GM19023 (cell line): ENCODE measurements around the gene MAPK4.
"Not testable (repeated sequence)": the region's sequence is repeated elsewhere in the genome, so short reads cannot be mapped to it uniquely, and the experiment has no call there.

Experiments
- ATAC-seq: cut with Tn5 transposase; IDR thresholded peaks from one replicate; pipeline ENCODE4 v1.9.1; 2021; ENCODE audit warnings: mild to moderate bottlenecking, moderate library complexity; ENCODE audit not compliant: unreplicated experiment

The MAPK4 gene

DNA sequence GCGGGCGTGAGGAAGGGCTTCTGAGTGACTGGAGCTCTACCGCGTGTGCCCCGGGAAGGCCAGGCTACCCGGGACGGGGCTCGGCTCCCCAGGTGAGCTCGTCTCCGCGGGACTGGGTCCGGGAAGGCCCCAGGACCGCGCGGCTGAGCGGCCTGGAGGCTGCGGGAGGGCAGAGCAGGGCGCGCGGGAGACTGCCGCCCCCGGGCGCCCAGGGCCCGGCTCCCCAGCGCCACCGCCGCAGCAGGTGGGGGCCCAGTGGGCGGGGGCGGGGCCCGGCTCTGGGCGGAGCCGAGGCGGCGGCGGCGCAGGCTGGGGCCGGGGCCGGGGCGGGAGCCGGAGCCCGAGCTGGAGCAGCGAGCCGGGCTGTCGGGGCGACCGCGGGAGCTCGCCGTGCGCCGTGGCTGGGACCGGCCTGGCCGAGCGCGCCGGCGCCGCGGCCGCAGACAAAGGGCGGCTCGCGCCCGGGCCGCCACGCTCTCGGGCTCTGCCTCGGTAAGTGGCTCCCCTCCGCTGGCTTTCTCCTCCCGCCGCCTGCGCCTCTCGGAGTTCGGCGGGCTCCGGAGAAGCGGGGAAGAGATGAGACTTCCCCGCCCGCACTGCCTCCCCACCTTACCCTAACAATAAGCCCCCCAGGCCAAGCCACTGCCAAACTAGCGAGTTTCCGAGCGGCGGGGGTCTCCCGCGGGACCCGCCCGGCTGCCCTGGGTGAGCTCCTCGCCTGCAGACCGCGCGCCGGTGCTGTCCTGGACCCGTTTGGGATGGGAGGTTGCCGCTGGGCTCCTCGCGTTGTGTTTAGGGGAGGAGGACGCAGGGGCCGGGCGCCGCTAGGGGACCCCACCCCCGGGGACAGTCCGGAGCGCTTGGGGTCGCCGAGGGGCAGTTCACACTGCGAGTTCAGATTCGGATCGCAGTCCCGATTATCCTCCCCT lies at the start of gene MAPK4:
Gene MAPK4 (plus strand): TSS at position 336 of the 929 bp plus-strand sequence. CDS start 103,872 bp downstream, outside the sequence.
- ATAC-seq, result peak; percentile 72

DNA sequence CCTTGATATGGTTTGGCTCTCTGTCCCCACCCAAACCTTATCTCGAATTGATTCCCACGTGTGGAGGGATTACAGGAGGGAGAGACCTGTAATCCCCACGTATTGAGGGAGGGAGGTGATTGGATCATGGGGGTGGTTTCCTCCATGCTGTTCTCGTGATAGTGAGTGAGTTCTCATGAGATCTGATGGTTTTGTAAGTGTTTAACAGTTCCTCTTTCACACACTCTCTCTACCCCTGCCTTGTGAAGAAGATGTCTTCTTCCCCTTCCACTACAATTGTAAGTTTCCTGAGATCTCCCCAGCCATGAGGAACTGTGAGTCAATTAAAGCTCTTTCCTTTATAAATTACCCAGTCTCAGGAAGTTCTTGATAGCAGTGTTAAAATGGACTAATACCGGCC lies 42.6 kb upstream of the MAPK4 start:
- ATAC-seq, result not testable (repeated sequence)

DNA sequence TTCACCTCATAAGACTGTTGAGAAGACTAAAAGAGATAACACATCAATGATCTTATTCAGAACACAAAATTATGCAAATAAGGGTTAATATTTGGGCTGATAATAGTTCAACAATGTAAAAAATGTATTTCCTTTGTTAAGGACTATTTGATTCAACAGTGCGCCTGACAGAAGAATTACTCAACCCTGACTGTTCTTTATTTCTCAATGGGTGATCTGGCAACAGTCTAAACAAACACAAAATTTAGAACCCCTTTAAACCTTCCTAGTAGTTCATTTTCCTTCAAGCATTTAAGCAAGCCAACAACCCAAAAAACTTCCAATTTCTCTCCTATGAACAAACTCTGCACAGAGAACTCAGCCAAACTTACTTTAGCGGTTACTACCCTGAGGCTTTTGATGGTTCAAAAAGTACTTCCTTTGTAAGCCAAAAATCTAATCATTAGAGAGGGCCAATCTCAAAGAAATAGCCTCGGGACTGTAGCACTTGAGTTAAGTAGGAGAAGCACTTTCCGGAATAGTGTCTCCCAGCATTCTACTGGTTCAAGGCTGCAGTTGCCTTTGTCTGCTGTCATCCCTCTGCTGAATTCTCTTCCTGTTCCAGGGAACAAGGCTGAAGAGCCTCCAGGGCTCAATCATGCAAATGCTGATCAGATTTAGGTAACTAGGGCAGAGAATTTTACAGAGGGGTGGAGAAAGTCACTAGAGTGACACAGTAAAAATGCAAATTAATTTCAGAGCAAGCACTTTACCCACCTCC lies 40.9 kb upstream of the MAPK4 start:
- ATAC-seq, result no peak

DNA sequence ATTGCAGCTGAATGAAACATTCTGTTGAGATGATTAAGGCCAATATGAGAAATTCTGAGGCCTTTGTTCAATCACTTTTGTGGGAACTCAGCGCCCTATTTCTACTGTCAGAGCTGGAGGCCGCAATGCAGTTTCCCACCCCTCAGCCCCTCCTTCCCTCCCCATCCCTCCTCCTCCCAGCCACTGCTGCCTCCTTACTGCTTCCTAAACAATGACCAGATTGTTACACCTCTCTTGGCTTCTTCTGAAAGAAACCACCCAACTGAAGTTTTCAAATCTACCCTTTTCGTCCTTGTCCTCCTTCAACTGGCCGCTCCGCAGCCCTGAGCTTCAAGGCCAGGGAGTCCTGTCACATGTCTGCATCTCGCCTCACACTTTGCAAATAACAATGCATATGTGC lies 36.7 kb upstream of the MAPK4 start:
- no peak for ATAC-seq

DNA sequence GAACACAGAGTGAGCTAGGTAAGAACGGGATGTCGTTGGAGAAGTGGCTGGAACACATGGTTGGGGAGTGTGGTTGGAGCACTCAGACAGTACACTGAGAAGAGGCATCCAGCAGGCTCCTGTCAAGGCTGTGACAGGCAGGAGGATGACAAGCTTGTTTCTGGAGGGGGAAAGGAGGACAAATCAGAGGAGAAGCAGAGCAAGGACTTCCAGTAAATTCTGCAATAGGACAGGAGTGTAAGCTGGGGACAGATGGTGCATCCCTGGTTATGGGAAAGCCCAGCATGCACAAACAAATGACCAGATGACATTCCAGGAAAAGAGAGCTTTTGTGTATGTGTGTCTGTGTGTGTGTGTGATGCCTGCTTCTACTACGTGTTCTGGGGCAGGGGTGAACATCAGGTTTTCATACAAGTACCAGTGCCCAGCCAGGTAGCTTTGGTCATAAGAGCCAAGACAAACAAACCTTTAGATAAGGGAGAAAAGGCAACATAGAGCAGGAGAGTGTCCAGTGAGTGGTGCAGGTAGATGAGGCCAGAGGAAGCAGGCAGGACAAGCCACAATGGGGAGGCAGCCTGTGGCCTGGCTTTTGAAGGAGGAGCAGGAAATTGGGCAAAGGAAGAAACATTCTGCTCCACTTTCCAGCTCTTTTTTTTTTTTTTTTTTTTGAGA lies 32.1 kb upstream of the MAPK4 start:
- no peak for ATAC-seq

DNA sequence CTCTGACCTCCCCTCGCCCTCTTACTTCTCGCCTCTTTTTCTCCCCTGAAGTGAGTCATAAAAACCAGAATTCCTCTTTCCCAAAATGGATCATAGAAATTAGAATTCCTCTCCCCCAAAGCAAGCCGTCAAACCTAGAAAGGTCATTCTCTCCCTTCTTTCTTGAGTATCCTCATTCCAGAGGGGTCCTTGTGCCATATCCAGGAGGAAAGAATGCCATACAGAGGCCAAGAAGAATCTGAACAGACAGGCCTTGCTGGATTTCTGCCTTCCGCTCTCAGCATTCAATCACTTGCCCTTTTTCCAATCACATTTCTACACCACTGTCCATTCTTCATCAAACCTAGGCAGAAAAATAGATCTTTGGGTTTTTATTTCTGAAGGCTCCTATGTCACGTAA lies 31.1 kb upstream of the MAPK4 start:
- no peak for ATAC-seq

DNA sequence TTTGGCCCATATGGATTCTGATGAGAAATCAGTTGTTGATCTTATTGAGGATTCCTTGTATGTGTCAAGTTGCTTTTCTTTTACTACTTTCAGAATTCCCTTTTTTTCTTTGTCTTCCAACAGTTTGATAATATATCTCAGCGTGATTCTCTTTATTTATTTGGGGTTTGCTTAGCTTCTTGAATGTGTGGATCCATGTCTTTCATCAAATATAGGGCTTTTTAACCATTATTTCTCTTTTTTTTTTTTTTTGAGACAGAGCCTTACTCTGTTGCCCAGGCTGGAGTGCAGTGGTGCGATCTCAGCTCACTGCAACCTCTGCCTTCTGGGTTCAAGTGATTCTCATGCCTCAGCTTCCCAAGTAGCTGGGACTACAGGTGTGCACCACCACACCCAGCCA lies 26.1 kb upstream of the MAPK4 start:
- ATAC-seq, result not testable (repeated sequence)

DNA sequence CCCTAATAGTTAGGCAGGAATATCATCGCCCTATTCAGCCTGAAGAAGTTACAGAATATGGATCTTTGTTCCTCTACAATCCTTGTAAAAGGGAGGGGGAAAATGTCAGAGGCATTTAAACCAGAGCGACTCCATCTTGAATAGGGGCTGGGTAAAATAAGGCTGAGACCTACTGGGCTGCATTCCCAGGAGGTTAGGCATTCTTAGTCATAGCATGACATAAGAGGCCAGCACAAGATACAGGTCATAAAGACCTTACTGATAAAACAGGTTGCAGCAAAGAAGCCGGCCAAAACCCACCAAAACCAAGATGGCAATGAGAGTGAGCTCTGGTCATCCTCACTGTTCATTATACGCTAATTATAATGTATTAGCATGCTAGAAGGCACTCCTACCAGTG lies 15.4 kb upstream of the MAPK4 start:
- ATAC-seq, result not testable (repeated sequence)

DNA sequence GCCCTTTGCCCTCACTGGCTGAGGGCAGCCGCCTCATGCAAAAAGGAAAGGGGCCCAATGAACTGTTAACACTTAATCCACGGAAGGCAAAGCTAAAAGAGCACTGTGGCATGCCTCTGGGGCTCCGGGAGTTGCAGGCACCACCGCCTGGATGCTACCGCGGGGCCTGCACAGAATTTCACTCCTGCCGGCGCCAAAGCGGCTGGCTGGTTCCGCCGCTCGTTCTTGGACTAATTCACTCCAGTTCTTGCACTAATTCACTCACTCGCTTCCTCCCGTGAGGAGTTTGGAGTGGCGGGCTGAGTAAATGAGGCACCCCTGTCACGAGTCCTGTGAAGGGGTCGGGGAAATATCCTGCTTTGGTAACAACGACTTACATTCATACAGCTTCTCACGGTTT lies 14.0 kb upstream of the MAPK4 start:
- ATAC-seq, result no peak

DNA sequence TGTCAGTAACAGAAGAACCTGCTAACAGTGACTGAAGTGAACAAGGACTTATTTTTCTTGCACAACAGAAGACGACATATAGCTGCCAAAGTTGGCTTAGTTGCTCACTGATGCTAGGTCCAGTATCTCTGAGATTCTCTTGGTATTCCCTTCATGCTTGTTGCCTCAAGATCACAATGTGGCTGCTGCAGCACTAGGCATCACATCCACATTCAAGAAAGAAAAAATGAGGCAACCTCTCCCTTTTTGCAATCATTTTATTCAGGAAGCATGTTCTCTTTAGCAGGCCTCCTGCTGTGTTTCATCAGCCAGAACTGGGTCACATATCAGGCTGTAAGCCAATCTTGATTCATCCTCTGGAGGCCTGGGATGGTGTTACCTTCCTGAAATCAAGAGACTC lies 11.7 kb upstream of the MAPK4 start:
- ATAC-seq, result no peak

DNA sequence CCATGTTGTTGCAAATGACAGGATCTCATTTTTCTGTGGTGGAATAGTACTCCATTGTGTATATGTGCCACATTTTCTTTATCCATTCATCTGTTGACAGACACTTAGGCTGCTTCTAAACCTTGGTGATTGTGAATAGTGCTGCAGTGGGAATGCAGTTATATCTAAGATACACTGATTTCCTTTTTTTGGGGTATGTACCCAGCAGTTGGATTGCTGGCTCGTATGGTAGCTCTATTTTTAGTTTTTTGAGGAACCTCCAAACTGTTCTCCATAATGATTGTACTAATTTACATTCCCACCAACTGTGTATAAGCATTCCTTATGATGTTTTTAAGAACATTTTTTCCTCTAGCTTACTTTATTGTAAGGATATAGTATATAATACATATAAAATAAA lies 8.2 kb upstream of the MAPK4 start:
- not testable (repeated sequence) for ATAC-seq

DNA sequence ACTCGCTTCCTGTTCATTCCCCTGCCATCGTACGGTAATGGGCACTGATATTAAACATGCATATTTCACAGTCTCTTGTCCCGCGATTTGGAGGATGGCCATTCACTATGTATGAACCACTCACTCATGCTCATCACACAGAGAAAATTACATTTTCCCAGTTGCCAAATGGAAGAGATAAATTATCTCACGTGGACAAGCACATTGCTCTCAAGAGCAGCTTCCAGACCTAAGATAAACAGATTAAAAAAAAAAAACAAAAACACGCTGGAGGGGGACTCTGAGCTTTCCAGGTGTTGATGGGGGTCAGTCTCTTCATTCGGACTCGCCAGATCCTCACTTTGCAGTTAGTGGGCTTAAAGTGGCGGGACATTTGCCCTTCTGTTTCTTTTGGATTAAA lies 1.7 kb upstream of the MAPK4 start:
- ATAC-seq, result no peak

DNA sequence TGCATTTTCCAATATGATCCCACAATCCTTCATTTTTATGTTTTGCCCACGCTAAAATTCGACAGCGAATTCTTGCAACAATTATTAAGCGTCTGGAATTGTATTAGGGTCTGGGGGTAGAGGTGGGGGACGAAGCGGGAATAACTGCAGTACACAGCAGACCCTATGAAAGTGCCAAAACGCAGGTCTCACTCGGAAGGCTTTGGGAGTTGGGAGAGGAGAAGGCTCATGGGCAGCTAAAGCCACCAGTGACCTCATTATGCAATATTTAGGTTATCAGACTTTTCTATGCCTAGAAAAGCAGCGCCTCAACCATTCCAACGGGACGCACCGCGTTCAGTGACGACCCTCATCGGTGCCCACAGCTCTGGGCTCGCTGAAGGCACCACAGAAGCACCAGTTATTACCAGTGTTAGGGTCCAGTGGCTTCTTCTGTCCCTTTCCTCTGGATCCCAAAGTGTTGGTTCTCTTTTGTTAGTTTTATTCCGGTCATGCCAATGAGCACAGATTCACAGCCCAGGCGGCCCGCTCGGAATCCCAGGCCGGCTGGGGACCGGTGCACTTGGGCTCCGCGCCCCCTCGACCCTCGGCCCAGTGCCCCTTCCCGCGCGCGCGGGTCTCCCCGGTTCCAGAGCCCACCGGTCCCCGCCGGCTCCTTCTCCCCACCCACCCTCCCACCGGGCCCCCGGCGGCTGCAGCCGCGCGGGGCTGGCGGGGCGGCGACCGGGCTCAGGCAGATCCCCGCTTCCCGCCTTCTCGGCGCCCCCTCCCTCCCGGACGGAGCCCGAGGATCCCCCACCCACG lies 737 bp upstream of the MAPK4 start:
- no peak for ATAC-seq

DNA sequence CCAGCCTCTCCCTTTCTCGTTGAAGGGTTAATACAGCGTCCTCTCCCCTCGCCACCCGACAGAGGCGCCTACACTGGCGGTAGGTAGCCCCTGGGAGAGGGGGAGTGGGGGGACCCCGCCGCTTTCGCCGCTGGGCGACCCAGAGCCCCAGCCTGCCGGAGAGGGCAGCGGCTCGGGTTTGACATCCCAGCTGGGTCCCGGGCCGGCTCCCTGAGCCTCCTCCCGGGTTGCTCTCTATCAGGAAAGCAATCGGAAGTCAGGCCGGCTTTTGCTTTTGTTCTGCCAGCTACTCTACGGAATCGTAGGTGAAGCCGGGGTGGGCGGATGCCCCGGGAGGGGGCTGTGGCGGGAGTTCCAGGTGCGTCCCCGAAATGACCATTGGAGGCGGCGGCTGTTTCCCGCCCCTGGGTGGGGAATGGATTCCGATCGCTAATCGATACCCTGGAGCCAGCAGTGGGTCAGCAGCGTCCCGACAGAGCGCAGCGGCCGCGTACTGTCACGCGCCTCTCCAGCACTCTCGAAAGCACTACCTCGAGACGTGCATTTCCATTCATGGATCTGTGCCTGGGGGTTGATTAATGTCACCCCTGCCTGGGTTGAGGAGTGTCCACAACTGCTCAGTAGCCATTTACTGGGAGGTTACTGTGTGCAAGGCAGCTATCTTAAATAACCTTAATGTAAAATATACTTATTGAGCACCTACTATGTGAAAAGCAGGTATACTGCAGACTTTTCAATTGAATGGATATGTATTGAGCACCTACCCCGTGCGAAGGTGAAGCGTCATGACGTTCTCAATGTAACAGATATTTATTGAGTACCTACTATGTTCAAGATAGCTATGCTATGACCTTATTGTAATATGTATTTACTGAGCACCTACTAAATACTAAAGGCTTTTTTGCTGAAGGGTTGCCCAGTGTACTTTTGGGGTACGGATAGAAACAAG lies 1.1 kb downstream of the MAPK4 start:
- no peak for ATAC-seq

DNA sequence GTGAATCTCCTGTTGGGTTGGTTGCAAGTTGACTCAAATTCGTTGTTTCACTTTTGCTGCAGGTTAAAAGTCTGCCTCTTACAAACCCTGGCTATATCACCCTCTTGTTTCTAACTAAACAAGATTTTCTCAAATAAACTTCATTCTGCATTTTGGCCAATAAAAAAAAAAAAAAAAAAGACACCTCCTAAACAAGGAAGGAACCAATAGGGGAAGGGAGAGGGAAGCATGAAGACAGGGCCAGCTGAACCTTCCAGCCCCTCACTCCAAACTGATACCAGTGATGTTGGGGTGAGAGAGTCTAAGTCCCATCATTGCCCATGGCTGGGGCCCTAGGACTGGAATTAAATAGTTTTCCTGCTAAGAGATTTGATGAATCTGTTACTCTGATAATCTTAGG lies 2.4 kb downstream of the MAPK4 start:
- ATAC-seq, result not testable (repeated sequence)

DNA sequence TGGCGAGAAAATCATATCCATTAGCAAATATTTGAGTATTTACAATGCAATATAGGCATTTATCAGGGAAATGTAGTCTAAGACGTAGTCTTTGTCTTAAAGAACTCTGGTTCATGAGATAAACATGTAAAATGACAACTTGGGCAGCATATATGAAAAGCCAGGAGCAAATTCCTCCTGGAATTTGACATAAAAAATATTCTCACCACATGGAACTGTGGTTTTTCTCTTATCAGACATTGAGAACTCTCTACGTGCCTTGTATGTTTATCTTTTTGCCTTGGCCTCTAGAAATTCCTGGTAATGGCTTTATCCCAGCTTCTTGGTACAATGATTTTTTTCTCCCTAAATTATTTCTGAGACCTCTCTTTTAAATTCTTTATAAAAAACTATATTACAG lies 2.8 kb downstream of the MAPK4 start:
- ATAC-seq, result no peak

DNA sequence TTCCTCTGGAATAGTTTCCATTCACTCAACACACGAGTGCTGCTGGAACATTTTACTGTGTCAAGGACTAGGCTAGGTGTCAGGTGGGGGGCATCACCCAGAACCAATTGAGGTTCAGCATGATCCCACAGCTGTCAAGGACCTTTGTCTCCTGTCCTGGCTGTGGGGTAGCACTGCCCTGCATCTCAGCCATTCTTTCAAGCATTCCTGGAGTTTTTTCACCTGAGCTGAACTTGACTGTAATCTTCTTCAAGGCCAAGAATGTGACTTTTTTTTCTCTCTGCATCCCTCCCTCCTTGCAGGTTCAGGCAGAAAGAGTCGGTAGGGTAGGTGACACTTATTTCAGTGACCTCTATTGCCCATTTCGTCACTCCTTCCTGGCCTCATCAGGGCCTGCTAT lies 3.5 kb downstream of the MAPK4 start:
- ATAC-seq, result no peak

DNA sequence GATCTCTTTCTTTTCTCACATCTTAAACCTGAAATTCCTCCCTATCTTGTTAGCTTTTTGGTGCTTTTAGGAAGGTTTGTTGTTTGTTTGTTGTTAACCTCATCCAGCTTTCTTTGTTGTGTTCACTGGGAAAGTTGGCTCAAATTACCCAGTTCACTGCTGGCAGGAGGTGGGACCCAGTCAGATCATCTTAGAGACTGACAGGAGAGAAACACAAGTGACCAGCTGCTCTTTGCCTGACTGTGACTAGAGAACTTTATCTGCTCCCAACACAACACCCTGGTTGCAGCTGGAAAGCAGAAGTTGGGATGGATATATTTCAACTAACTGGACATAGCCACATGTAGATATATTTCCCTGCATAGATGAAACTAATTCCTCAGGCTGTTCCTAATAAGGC lies 10.0 kb downstream of the MAPK4 start:
- ATAC-seq, result no peak

DNA sequence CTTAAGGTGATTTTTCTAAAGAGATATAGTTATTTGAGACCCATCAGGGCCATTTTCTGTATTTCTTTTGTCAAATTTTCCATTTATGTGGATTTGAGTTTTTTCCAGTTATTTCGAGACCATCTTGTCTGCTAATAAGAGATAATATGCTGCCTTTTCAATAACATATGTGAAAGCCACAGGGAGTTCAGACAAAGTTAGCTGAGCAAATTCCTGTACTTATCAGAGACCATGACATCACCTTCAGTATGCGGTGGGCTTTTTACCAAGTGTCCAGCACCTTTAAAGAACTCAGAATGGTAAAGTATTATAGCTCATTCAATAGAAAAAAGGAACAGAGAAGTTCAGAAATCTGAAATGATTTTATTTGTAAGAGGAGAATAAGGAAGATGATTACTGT lies 11.7 kb downstream of the MAPK4 start:
- no peak for ATAC-seq

DNA sequence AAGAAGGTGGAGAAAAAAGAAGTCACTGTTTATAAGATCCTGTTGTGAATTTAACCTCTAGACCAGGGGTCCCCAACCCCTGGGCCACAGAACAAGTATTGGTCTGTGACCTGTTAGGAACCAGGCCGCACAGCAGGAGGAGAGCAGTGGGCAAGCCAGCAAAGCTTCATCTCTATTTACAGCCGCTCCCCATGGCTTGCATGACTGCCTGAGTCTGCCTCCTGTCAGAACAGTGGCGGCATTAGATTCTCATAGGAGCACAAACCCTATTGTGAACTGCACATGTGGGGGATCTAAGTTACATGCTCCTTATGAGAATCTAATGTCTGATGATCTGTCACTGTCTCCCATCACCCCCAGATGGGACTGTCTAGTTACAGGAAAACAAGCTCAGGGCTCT lies 13.3 kb downstream of the MAPK4 start:
- ATAC-seq, result not testable (repeated sequence)
